ENCODE results near the gene FAM234B.
A peak's percentile ranks its signal among the peaks of the same experiment; 100 is the strongest.
"Not testable (repeated sequence)": the region's sequence is repeated elsewhere in the genome, so short reads cannot be mapped to it uniquely, and the experiment has no call there.

FAM234B gene

GRCh38 chr12:13045816-13046215 is 1.6 kb downstream of the FAM234B start:
- Histone ChIP-seq H2BK5ac (ENCODE audit: low read length) (no peak overlapping the region), H3K79me1 (ENCODE audit: low read length) (peaks cover 4% of the 10 kb centered on the region), H4K8ac (ENCODE audit: low read depth, low read length) (no peak overlapping the region), H3K4me1 (ENCODE audit: control insufficient read depth, low read depth, low read length) (peaks cover 7% of the 10 kb centered on the region), H3K4me2 (ENCODE audit: low read length) (no peak overlapping the region), H3K27ac (ENCODE audit: low read depth, low read length) (no peak overlapping the region), H3K56ac (ENCODE audit: low read length) (no peak overlapping the region), H3K23ac (ENCODE audit: low read length) (no peak overlapping the region), H2BK15ac (replicated peaks; ENCODE audit: low read depth) (no peak overlapping the region), H3K27me3 (ENCODE audit: insufficient read depth, low read length, poor library complexity) (no peaks in the 10 kb centered on the region), H3K9ac (ENCODE audit: low read length) (no peak overlapping the region), H2BK120ac (ENCODE audit: low read depth, low read length) (no peak overlapping the region), H3K4me3 (ENCODE audit: low read length) (no peak overlapping the region), H3K18ac (ENCODE audit: low read length) (no peak overlapping the region), H3K4ac (ENCODE audit: low read depth, low read length) (no peak overlapping the region), H3K36me3 (ENCODE audit: control insufficient read depth, insufficient read depth, low read length) (peaks cover 1% of the 10 kb centered on the region), H2AK5ac (ENCODE audit: low read length) (no peak overlapping the region), H3K79me2 (ENCODE audit: control insufficient read depth, insufficient read depth, low read length) (peaks cover 2% of the 10 kb centered on the region), H4K5ac (ENCODE audit: low read length) (no peak overlapping the region)
- WGBS (ENCODE audit: extremely low coverage, insufficient coverage, low lambda C conversion rate): no CpG with 5 or more reads among the region's 8 CpGs
- no peak for DNase-seq

DNA sequence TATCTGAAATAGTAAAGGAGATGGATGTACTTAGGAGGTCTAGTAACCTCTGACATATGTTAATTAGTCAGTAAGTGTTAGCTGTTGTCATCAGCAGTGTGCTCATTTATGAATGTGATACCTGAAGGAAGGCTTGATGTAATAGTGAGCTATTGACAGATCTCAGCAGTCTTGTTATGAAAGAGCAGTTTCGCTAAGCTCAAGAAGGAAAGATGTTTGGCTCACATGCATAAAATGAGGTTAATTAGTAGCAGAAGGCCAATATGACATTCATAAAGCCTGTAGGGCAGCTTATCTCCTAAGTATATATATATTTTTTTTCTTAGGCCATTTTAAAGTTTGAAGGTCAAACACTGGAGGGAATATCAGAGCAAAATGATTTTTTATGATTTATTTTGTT is 2.8 kb downstream of the FAM234B start:
- Histone ChIP-seq H3K4me3 (ENCODE audit: low read length) (no peak overlapping the region), H3K79me1 (ENCODE audit: low read length) (peaks cover 6% of the 10 kb centered on the region), H3K4ac (ENCODE audit: low read depth, low read length) (no peak overlapping the region), H4K8ac (ENCODE audit: low read depth, low read length) (no peak overlapping the region), H3K9ac (ENCODE audit: low read length) (no peak overlapping the region), H2BK5ac (ENCODE audit: low read length) (no peak overlapping the region), H4K5ac (ENCODE audit: low read length) (no peak overlapping the region), H3K27me3 (ENCODE audit: insufficient read depth, low read length, poor library complexity) (no peaks in the 10 kb centered on the region), H3K4me2 (ENCODE audit: low read length) (no peak overlapping the region), H3K56ac (ENCODE audit: low read length) (no peak overlapping the region), H3K27ac (ENCODE audit: low read depth, low read length) (no peak overlapping the region), H2BK120ac (ENCODE audit: low read depth, low read length) (no peak overlapping the region), H3K4me1 (ENCODE audit: control insufficient read depth, low read depth, low read length) (peaks cover 7% of the 10 kb centered on the region), H3K18ac (ENCODE audit: low read length) (no peak overlapping the region), H3K79me2 (ENCODE audit: control insufficient read depth, insufficient read depth, low read length) (peaks cover 2% of the 10 kb centered on the region), H2BK15ac (replicated peaks; ENCODE audit: low read depth) (no peak overlapping the region), H2AK5ac (ENCODE audit: low read length) (no peak overlapping the region), H3K36me3 (ENCODE audit: control insufficient read depth, insufficient read depth, low read length) (peaks cover 1% of the 10 kb centered on the region), H3K23ac (ENCODE audit: low read length) (no peak overlapping the region)
- no CpG with 5 or more reads among the region's 1 CpG for WGBS (ENCODE audit: extremely low coverage, insufficient coverage, low lambda C conversion rate)
- DNase-seq: no peak

- Histone ChIP-seq H4K8ac (ENCODE audit: low read depth, low read length) (no peak overlapping the region), H3K4ac (ENCODE audit: low read depth, low read length) (no peak overlapping the region), H3K27ac (ENCODE audit: low read depth, low read length) (no peak overlapping the region), H3K36me3 (ENCODE audit: control insufficient read depth, insufficient read depth, low read length) (peaks cover 1% of the 10 kb centered on the region), H3K4me2 (ENCODE audit: low read length) (no peak overlapping the region), H2BK15ac (replicated peaks; ENCODE audit: low read depth) (no peak overlapping the region), H2BK5ac (ENCODE audit: low read length) (no peak overlapping the region), H3K79me2 (ENCODE audit: control insufficient read depth, insufficient read depth, low read length) (peaks cover 2% of the 10 kb centered on the region), H3K27me3 (ENCODE audit: insufficient read depth, low read length, poor library complexity) (no peaks in the 10 kb centered on the region), H4K5ac (ENCODE audit: low read length) (no peak overlapping the region), H3K4me1 (ENCODE audit: control insufficient read depth, low read depth, low read length) (peaks cover 7% of the 10 kb centered on the region), H3K56ac (ENCODE audit: low read length) (no peak overlapping the region), H2AK5ac (ENCODE audit: low read length) (no peak overlapping the region), H2BK120ac (ENCODE audit: low read depth, low read length) (no peak overlapping the region), H3K4me3 (ENCODE audit: low read length) (no peak overlapping the region), H3K9ac (ENCODE audit: low read length) (no peak overlapping the region), H3K23ac (ENCODE audit: low read length) (no peak overlapping the region), H3K79me1 (ENCODE audit: low read length) (peaks cover 7% of the 10 kb centered on the region), H3K18ac (ENCODE audit: low read length) (no peak overlapping the region)
- DNase-seq: peak; percentile 62
- whole genome bisulfite sequencing (ENCODE audit: extremely low coverage, insufficient coverage, low lambda C conversion rate): no CpG with 5 or more reads among the region's 3 CpGs
These were observed 5.6 kb downstream of the FAM234B start for GRCh38 chr12:13049816-13050215.

- H3K18ac ChIP-seq (ENCODE audit: low read length): no peak overlapping the region
- no peak overlapping the region for H2BK5ac ChIP-seq (ENCODE audit: low read length)
- no peak overlapping the region for H4K5ac ChIP-seq (ENCODE audit: low read length)
- H3K4me2 ChIP-seq (ENCODE audit: low read length): no peak overlapping the region
- H3K56ac ChIP-seq (ENCODE audit: low read length): no peak overlapping the region
- peaks cover 1% of the 10 kb centered on the region for H3K36me3 ChIP-seq (ENCODE audit: control insufficient read depth, insufficient read depth, low read length)
- no peak overlapping the region for H3K4me3 ChIP-seq (ENCODE audit: low read length)
- H4K8ac ChIP-seq (ENCODE audit: low read depth, low read length): no peak overlapping the region
- H3K27me3 ChIP-seq (ENCODE audit: insufficient read depth, low read length, poor library complexity): no peaks in the 10 kb centered on the region
- WGBS (ENCODE audit: extremely low coverage, insufficient coverage, low lambda C conversion rate): no CpG with 5 or more reads among the region's 2 CpGs
- no peaks in the 10 kb centered on the region for H3K79me2 ChIP-seq (ENCODE audit: control insufficient read depth, insufficient read depth, low read length)
- DNase-seq: no peak
- no peak overlapping the region for H2BK120ac ChIP-seq (ENCODE audit: low read depth, low read length)
- H3K23ac ChIP-seq (ENCODE audit: low read length): no peak overlapping the region
- H2BK15ac ChIP-seq (replicated peaks; ENCODE audit: low read depth): no peak overlapping the region
- no peak overlapping the region for H3K4ac ChIP-seq (ENCODE audit: low read depth, low read length)
- H2AK5ac ChIP-seq (ENCODE audit: low read length): no peak overlapping the region
- H3K79me1 ChIP-seq (ENCODE audit: low read length): peaks cover 6% of the 10 kb centered on the region
- H3K9ac ChIP-seq (ENCODE audit: low read length): no peak overlapping the region
- H3K4me1 ChIP-seq (ENCODE audit: control insufficient read depth, low read depth, low read length): peaks cover 5% of the 10 kb centered on the region
- H3K27ac ChIP-seq (ENCODE audit: low read depth, low read length): no peak overlapping the region
These were observed 8.2 kb downstream of the FAM234B start for GRCh38 chr12:13052421-13052820.

DNA sequence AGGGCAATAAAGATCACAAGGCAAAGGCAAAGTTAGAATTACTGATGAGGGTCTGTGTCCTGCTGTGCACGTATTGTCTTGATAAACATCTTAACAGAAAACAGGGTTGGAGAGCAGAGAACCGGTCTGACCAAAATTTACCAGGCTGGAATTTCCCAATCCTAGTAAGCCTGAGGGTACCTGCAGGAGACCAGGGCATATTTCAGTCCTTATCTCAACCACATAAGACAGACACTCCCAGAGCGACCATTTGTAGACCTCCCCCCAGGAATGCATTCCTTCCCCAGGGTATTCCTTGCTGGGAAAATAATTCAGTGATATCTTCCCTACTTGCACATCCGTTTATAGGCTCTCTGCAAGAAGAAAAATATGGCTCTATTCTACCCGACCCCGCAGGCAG is 9.4 kb downstream of the FAM234B start:
- not testable (repeated sequence) for H2BK120ac ChIP-seq (ENCODE audit: low read depth, low read length); H3K4ac ChIP-seq (ENCODE audit: low read depth, low read length); H4K5ac ChIP-seq (ENCODE audit: low read length); H2AK5ac ChIP-seq (ENCODE audit: low read length); H3K9ac ChIP-seq (ENCODE audit: low read length); H3K79me1 ChIP-seq (ENCODE audit: low read length); H3K4me2 ChIP-seq (ENCODE audit: low read length); H3K23ac ChIP-seq (ENCODE audit: low read length); H3K4me1 ChIP-seq (ENCODE audit: control insufficient read depth, low read depth, low read length); H3K18ac ChIP-seq (ENCODE audit: low read length); H3K79me2 ChIP-seq (ENCODE audit: control insufficient read depth, insufficient read depth, low read length); H3K27me3 ChIP-seq (ENCODE audit: insufficient read depth, low read length, poor library complexity); H3K36me3 ChIP-seq (ENCODE audit: control insufficient read depth, insufficient read depth, low read length); H2BK15ac ChIP-seq (replicated peaks; ENCODE audit: low read depth); H3K27ac ChIP-seq (ENCODE audit: low read depth, low read length); H3K56ac ChIP-seq (ENCODE audit: low read length); H4K8ac ChIP-seq (ENCODE audit: low read depth, low read length); H3K4me3 ChIP-seq (ENCODE audit: low read length); H2BK5ac ChIP-seq (ENCODE audit: low read length)
- DNase-seq: peak; percentile 60
- WGBS (ENCODE audit: extremely low coverage, insufficient coverage, low lambda C conversion rate): no CpG with 5 or more reads among the region's 6 CpGs

DNA sequence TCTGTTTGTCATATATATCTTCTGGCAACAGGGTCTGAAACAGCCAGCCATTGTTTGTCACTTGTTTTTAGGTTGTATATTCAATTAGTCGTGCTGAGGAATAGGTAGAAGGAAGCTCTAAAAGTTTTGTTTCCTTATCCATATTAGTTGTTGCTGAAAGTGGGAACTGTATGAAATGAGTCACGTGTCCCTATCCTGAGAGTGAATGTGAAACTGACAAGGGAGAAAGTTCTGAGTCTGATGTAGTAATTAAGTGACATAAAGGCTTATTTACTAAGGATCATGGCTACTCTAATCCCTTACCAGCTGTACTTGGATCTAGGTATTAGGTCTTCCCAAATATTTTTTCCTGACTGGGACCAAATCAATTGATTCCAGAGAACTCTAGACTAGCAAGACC is 16.4 kb downstream of the FAM234B start:
- H3K36me3 ChIP-seq (ENCODE audit: control insufficient read depth, insufficient read depth, low read length): no peaks in the 10 kb centered on the region
- no peak overlapping the region for H3K23ac ChIP-seq (ENCODE audit: low read length)
- no peak overlapping the region for H3K4me2 ChIP-seq (ENCODE audit: low read length)
- H3K27me3 ChIP-seq (ENCODE audit: insufficient read depth, low read length, poor library complexity): no peaks in the 10 kb centered on the region
- H3K79me1 ChIP-seq (ENCODE audit: low read length): no peaks in the 10 kb centered on the region
- H3K18ac ChIP-seq (ENCODE audit: low read length): no peak overlapping the region
- no peak overlapping the region for H3K27ac ChIP-seq (ENCODE audit: low read depth, low read length)
- no peak overlapping the region for H2AK5ac ChIP-seq (ENCODE audit: low read length)
- no peak overlapping the region for H3K4ac ChIP-seq (ENCODE audit: low read depth, low read length)
- H3K4me1 ChIP-seq (ENCODE audit: control insufficient read depth, low read depth, low read length): peaks cover 10% of the 10 kb centered on the region
- H4K8ac ChIP-seq (ENCODE audit: low read depth, low read length): no peak overlapping the region
- H2BK120ac ChIP-seq (ENCODE audit: low read depth, low read length): no peak overlapping the region
- no peak overlapping the region for H3K56ac ChIP-seq (ENCODE audit: low read length)
- H3K79me2 ChIP-seq (ENCODE audit: control insufficient read depth, insufficient read depth, low read length): no peaks in the 10 kb centered on the region
- no peak overlapping the region for H3K9ac ChIP-seq (ENCODE audit: low read length)
- H4K5ac ChIP-seq (ENCODE audit: low read length): no peak overlapping the region
- H2BK15ac ChIP-seq (replicated peaks; ENCODE audit: low read depth): no peak overlapping the region
- no peak for DNase-seq
- H2BK5ac ChIP-seq (ENCODE audit: low read length): no peak overlapping the region
- no peak overlapping the region for H3K4me3 ChIP-seq (ENCODE audit: low read length)
- no CpG with 5 or more reads among the region's 2 CpGs for WGBS (ENCODE audit: extremely low coverage, insufficient coverage, low lambda C conversion rate)

Measured in mesendoderm (in vitro differentiated cells).